GM21390 (cell line): ENCODE results near the gene ZFPM1.

Experiments
- ATAC-seq: cut with Tn5 transposase; IDR thresholded peaks from one replicate; pipeline ENCODE4 v1.9.1; 2021; ENCODE audit not compliant: unreplicated experiment

The ZFPM1 gene

GRCh38 chr16:88448461-88449266 is 4.4 kb upstream of the ZFPM1 start:
- ATAC-seq: no peak

GRCh38 chr16:88449267-88449561 is 3.9 kb upstream of the ZFPM1 start:
- ATAC-seq: no peak

- ATAC-seq: no peak
These were observed 1.2 kb upstream of the ZFPM1 start for GRCh38 chr16:88451586-88452481.

GRCh38 chr16:88452482-88453216 is 431 bp upstream of the ZFPM1 start:
- peak; percentile 53 for ATAC-seq

GRCh38 chr16:88453611-88454522 is 787 bp downstream of the ZFPM1 start:
- ATAC-seq: no peak

- ATAC-seq: no peak
These were observed 1.5 kb downstream of the ZFPM1 start for GRCh38 chr16:88454523-88454947.

GRCh38 chr16:88455610-88456355 is 2.7 kb downstream of the ZFPM1 start:
- ATAC-seq: no peak

- no peak for ATAC-seq
These were observed 3.5 kb downstream of the ZFPM1 start for GRCh38 chr16:88456356-88457292.

- no peak for ATAC-seq
These were observed 5.1 kb downstream of the ZFPM1 start for GRCh38 chr16:88458039-88458772.

- no peak for ATAC-seq
These were observed 5.7 kb downstream of the ZFPM1 start for GRCh38 chr16:88458773-88459235.

GRCh38 chr16:88459366-88460073 is 6.4 kb downstream of the ZFPM1 start:
- ATAC-seq: no peak

- no peak for ATAC-seq
These were observed 7.6 kb downstream of the ZFPM1 start for GRCh38 chr16:88460496-88461330.

- ATAC-seq: no peak
These were observed 8.5 kb downstream of the ZFPM1 start for GRCh38 chr16:88461331-88462269.

GRCh38 chr16:88462396-88462795 is 9.3 kb downstream of the ZFPM1 start:
- ATAC-seq: no peak

GRCh38 chr16:88463411-88463810 is 10.3 kb downstream of the ZFPM1 start:
- ATAC-seq: no peak
